SK-N-SH (cell line): ENCODE results near the gene PHACTR3. TPM values are rescaled to one million over a fixed set of nuclear protein-coding genes. Genes with fewer than 3 reads are reported as not detected.

Experiments
- CTCF ChIA-PET: fragments of 300-600, 350-600 bp; formaldehyde crosslinking; extraction: SDS; loops from one replicate; lab custom pipeline; 2021; lab: Yijun Ruan, JAX
- POLR2A ChIA-PET: fragments of 350-600 bp; sonication (Branson Sonifier 250); formaldehyde crosslinking; extraction: SDS; loops from one replicate; lab custom pipeline; 2020; ENCODE audit warnings: antibody characterized with exemption, inconsistent platforms; lab: Yijun Ruan, JAX
- DNase-seq: peaks from one replicate; pipeline ENCODE4 v3.0.0; 2012
- H2AFZ ChIP-seq: fragments of 200-600 bp; sonication (generic); 2 replicates; pipeline ENCODE4 v1.8.1; 2016; ENCODE audit warnings: antibody characterized with exemption, mild to moderate bottlenecking, low read depth
- H3F3A ChIP-seq: fragments of 200-600 bp; sonication (generic); replicated peaks from 2 replicates; pipeline ENCODE3; 2016; ENCODE audit warnings: antibody characterized with exemption, mild to moderate bottlenecking; ENCODE audit not compliant: insufficient read depth
- H3K27ac ChIP-seq, 2 experiments: fragments of 200-500 bp in 1 of 2; fragments of 200-600 bp in 1 of 2; sonication (Bioruptor generic) in 1 of 2; sonication (generic), shearing (Covaris generic) in 1 of 2; 2 replicates each; pipeline versions ENCODE4 v1.5.1 to v1.6.1; 2014 to 2016; ENCODE audit warnings: low read depth in 2 of 2, inconsistent platforms in 1 of 2, low read length in 1 of 2, mild to moderate bottlenecking in 1 of 2, mixed read lengths in 1 of 2
- H3K27me3 ChIP-seq: fragments of 200-600 bp; sonication (generic), shearing (Covaris generic); 2 replicates; pipeline ENCODE4 v1.6.1; 2016; ENCODE audit warnings: mixed run types; ENCODE audit not compliant: insufficient read depth
- H3K36me3 ChIP-seq, 2 experiments: fragments of 200-500 bp in 1 of 2; fragments of 200-600 bp in 1 of 2; sonication (Bioruptor generic) in 1 of 2; sonication (generic) in 1 of 2; replicated peaks in 1 of 2; 2 replicates each; pipeline versions ENCODE3 to v1.5.1; 2014 to 2016; ENCODE audit warnings: low read length in 1 of 2, mild to moderate bottlenecking in 1 of 2; ENCODE audit not compliant: insufficient read depth in 2 of 2, control insufficient read depth in 1 of 2
- H3K4me1 ChIP-seq, 2 experiments: fragments of 200-500 bp in 1 of 2; fragments of 200-600 bp in 1 of 2; sonication (Bioruptor generic) in 1 of 2; sonication (generic), shearing (Covaris generic) in 1 of 2; 2 replicates each; pipeline versions ENCODE4 v1.5.1 to v1.6.1; 2014 to 2016; ENCODE audit warnings: low read depth in 1 of 2, low read length in 1 of 2, mixed run types in 1 of 2; ENCODE audit not compliant: insufficient read depth in 2 of 2, control insufficient read depth in 1 of 2
- H3K4me2 ChIP-seq: fragments of 200-600 bp; sonication (generic), shearing (Covaris generic); 2 replicates; pipeline ENCODE4 v1.6.1; 2017; ENCODE audit warnings: mixed run types
- H3K4me3 ChIP-seq, 2 experiments: fragments of 200-500 bp in 1 of 2; fragments of 200-600 bp in 1 of 2; sonication (Bioruptor generic) in 1 of 2; sonication (generic), shearing (Covaris generic) in 1 of 2; 2 replicates each; pipeline versions ENCODE4 v1.5.1 to v1.8.1; 2014 to 2016; ENCODE audit warnings: low read depth in 2 of 2, inconsistent platforms in 1 of 2, low read length in 1 of 2, mild to moderate bottlenecking in 1 of 2, mixed read lengths in 1 of 2, moderate library complexity in 1 of 2
- H3K79me2 ChIP-seq: fragments of 200-600 bp; sonication (generic); 2 replicates; pipeline ENCODE4 v1.8.1; 2017; ENCODE audit warnings: mild to moderate bottlenecking; ENCODE audit not compliant: insufficient read depth
- H3K9ac ChIP-seq: fragments of 200-600 bp; sonication (generic); 2 replicates; pipeline ENCODE4 v1.6.1; 2017; ENCODE audit warnings: mixed run types
- H3K9me2 ChIP-seq: fragments of 200-600 bp; sonication (generic); 2 replicates; pipeline ENCODE4 v1.6.1; 2017; ENCODE audit warnings: mixed run types
- H3K9me3 ChIP-seq: fragments of 200-600 bp; sonication (generic); 2 replicates; pipeline ENCODE4 v1.6.1; 2017; ENCODE audit warnings: mixed run types, mild to moderate bottlenecking, moderate library complexity
- H4K20me1 ChIP-seq: fragments of 200-600 bp; sonication (generic); 2 replicates; pipeline ENCODE4 v1.6.1; 2017; ENCODE audit warnings: mild to moderate bottlenecking, mixed run types; ENCODE audit not compliant: insufficient read depth
- CHD2 ChIP-seq: fragments of 150-350 bp; IDR thresholded peaks from 2 replicates; pipeline ENCODE4 v1.6.1; 2018; ENCODE audit warnings: low read length; ENCODE audit not compliant: partially characterized antibody
- FOSL2 ChIP-seq: IDR thresholded peaks from 2 replicates; pipeline ENCODE4 v1.4.0; 2012; ENCODE audit warnings: low read depth, mild to moderate bottlenecking, moderate library complexity, borderline replicate concordance
- FOXJ3 ChIP-seq: sonication (generic); formaldehyde crosslinking; IDR thresholded peaks from 2 replicates; pipeline ENCODE4 v1.5.1; 2020; ENCODE audit warnings: mild to moderate bottlenecking, missing genetic modification reagents
- GATA2 ChIP-seq: sonication (generic); formaldehyde crosslinking; IDR thresholded peaks from 2 replicates; pipeline ENCODE4 v1.5.0; 2020; ENCODE audit warnings: mild to moderate bottlenecking, missing genetic modification reagents
- MXI1 ChIP-seq: IDR thresholded peaks from 2 replicates; pipeline ENCODE4 v1.6.1; 2012; ENCODE audit warnings: mild to moderate bottlenecking, low read depth, low read length, improper control_type of control experiment
- NFIC ChIP-seq: IDR thresholded peaks from 2 replicates; pipeline ENCODE4 v1.4.0; 2012; ENCODE audit warnings: borderline replicate concordance
- POLR2AphosphoS5 ChIP-seq: IDR thresholded peaks from 2 replicates; pipeline ENCODE4 v1.6.1; 2012; ENCODE audit warnings: low read depth, low read length
- RCOR1 ChIP-seq: fragments of 150-350 bp; IDR thresholded peaks from 2 replicates; pipeline ENCODE4 v1.6.1; 2017; ENCODE audit warnings: antibody characterized with exemption, low read length
- RFX5 ChIP-seq: IDR thresholded peaks from 2 replicates; pipeline ENCODE4 v1.6.1; 2012; ENCODE audit warnings: mild to moderate bottlenecking, improper control_type of control experiment, low read length
- RXRA ChIP-seq: IDR thresholded peaks from 2 replicates; pipeline ENCODE4 v1.4.0; 2012; ENCODE audit warnings: low read depth, mild to moderate bottlenecking, borderline replicate concordance
- SIN3A ChIP-seq: IDR thresholded peaks from 2 replicates; pipeline ENCODE4 v1.6.1; 2012; ENCODE audit warnings: low read depth, mild to moderate bottlenecking, low read length, moderate library complexity, borderline replicate concordance
- TAF1 ChIP-seq: IDR thresholded peaks from 2 replicates; pipeline ENCODE4 v1.6.1; 2012; ENCODE audit warnings: low read depth, mild to moderate bottlenecking, low read length, moderate library complexity, borderline replicate concordance
- YY1 ChIP-seq: IDR thresholded peaks from 2 replicates; pipeline ENCODE4 v1.4.0; 2012; ENCODE audit warnings: low read depth, mild to moderate bottlenecking
- WGBS: methylation state at CpG from one replicate; pipeline ENCODE4 v1.1.6; 2017; ENCODE audit warnings: low lambda C conversion rate; 5-methylcytosine and 5-hydroxymethylcytosine counted together
- polyA plus RNA-seq, 3 experiments: library from polyadenylated mRNA; depleted of rRNA; stranded (reverse); fragments of >200 nt; gene quantifications; 2 replicates each; pipeline ENCODE4 v1.2.3, GENCODE V29; 2012
- TF ChIP-seq, protein P1 (sequence below): IDR thresholded peaks from 2 replicates; pipeline ENCODE4 v1.4.0; 2012; ENCODE audit warnings: low read depth
- TF ChIP-seq, protein P2 (sequence below): fragments of 150-350 bp; IDR thresholded peaks from 2 replicates; pipeline ENCODE4 v1.6.1; 2016; ENCODE audit warnings: mild to moderate bottlenecking, low read depth, low read length
- TF ChIP-seq, protein P3 (sequence below): IDR thresholded peaks from 2 replicates; pipeline ENCODE4 v1.4.0; 2012; ENCODE audit warnings: low read depth, borderline replicate concordance
- TF ChIP-seq, protein P4 (sequence below): IDR thresholded peaks from 2 replicates; pipeline ENCODE4 v1.6.1; 2012; ENCODE audit warnings: mild to moderate bottlenecking, low read depth, low read length, moderate library complexity
- TF ChIP-seq, protein P5 (sequence below): fragments of 150-350 bp; IDR thresholded peaks from 2 replicates; pipeline ENCODE4 v1.6.1; 2017; ENCODE audit warnings: antibody characterized with exemption, low read length, low read depth, borderline replicate concordance

The PHACTR3 gene
- polyA plus RNA-seq, 1 of the 3 experiments (the other 2 are of a cell fraction): 0.10 TPM

DNA sequence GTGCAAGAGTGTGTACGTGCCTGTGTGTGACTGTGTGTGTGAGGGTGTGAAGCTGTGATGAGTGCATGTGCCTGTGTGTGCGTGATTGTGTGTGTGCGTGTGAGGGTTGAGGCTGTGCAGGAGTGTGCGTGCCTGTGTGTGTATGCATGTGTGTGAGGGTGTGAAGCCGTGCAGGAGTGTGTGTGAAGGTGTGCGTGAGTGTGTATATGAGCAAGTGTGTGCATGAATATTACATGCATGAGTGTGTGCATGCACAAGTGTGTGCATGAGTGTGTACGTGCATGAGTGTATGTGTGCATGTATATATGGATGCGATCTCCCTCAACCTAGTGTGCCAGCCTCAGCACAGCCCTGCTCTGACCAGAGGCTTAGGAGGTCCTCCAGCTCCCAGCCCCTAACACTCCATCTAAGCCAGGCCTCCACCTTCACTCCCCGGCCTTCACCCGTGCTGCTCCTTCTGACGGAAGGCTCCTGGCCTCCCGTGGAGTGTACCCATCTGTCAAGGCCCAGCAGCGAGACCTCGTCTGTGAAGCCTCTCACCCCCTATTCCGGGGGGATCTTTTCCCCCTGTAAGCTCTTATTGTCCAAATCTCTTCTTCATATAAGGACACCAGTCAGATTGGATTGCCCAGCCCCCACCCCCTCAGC lies 19.9 kb upstream of the PHACTR3 start:
- H3K27ac ChIP-seq: no peak overlapping the region
- H3K4me3 ChIP-seq: no peak overlapping the region
- H3K36me3 ChIP-seq: no peaks in the 10 kb centered on the region
- peaks cover 0 to 14% of the 10 kb centered on the region in 2 experiments; a peak in 3 of 4 replicates for H3K4me1 ChIP-seq
- H4K20me1 ChIP-seq: no peaks in the 10 kb centered on the region
- 67% methylated on average over 13 of the region's 15 CpGs for WGBS
- no peaks in the 10 kb centered on the region for H3K9me2 ChIP-seq
- no peaks in the 10 kb centered on the region for H3K79me2 ChIP-seq
- POLR2A ChIA-PET: no interaction called here
- no peaks in the 10 kb centered on the region for H3K9me3 ChIP-seq
- TF ChIP-seq, protein P1, sequence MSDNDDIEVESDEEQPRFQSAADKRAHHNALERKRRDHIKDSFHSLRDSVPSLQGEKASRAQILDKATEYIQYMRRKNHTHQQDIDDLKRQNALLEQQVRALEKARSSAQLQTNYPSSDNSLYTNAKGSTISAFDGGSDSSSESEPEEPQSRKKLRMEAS: no peak
- TF ChIP-seq RXRA (no peak), RCOR1 (no peak), FOSL2 (no peak), TAF1 (no peak), POLR2AphosphoS5 (no peak), NFIC (no peak), GATA2 (CRISPR knock-in tag) (no peak), YY1 (no peak), SIN3A (no peak), MXI1 (no peak)
- TF ChIP-seq, protein P2, sequence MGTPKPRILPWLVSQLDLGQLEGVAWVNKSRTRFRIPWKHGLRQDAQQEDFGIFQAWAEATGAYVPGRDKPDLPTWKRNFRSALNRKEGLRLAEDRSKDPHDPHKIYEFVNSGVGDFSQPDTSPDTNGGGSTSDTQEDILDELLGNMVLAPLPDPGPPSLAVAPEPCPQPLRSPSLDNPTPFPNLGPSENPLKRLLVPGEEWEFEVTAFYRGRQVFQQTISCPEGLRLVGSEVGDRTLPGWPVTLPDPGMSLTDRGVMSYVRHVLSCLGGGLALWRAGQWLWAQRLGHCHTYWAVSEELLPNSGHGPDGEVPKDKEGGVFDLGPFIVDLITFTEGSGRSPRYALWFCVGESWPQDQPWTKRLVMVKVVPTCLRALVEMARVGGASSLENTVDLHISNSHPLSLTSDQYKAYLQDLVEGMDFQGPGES: no peak
- TF ChIP-seq, protein P3, sequence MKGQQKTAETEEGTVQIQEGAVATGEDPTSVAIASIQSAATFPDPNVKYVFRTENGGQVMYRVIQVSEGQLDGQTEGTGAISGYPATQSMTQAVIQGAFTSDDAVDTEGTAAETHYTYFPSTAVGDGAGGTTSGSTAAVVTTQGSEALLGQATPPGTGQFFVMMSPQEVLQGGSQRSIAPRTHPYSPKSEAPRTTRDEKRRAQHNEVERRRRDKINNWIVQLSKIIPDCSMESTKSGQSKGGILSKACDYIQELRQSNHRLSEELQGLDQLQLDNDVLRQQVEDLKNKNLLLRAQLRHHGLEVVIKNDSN: no peak
- H3K9ac ChIP-seq: no peak overlapping the region
- H3F3A ChIP-seq: no peaks in the 10 kb centered on the region
- H2AFZ ChIP-seq: no peak overlapping the region
- H3K4me2 ChIP-seq: no peak overlapping the region
- DNase-seq: no peak
- H3K27me3 ChIP-seq: no peaks in the 10 kb centered on the region
- CTCF ChIA-PET: interaction anchor here (0.7 to 5.9 kb wide), 4 partner anchors 13 to 167 kb away, joined by 3 to 59 read pairs (median 10); no protein-coding TSS in a partner anchor

DNA sequence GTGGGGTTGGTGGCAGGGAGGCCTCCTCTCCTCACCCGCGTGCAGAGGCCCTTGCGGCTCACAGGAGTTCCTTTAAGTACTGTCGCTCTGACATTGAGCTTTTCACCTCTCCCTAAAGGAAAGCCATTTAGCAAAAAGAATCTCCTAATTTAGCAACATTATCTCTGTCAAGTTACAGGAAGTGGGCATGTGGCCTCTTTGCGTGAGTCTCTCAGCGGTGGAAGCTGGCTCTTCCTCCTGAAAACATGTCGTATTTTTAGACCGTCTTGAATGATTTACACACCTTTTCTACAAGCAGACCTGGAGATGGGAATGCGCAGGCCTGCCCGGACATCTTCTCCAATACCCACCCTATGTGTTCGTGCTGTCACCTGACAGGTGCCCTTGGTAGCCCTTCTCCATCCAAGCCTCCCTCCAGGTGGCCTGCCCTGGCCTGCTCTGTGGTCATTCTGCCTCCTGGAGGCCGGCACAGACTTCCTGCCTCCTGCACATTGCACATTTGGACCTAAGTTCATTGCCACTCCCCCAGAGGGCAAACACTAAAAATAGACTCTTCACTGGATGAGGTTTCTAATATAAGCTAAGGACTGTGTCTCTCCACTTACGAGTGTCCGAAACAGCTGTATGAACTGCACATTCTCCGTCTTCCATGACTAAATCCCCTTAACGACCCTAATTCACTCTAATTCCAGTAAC lies 18.5 kb upstream of the PHACTR3 start:
- Histone ChIP-seq H3K27ac (no peak overlapping the region), H3K9me2 (no peaks in the 10 kb centered on the region), H3K4me1 (peaks cover 0 to 4% of the 10 kb centered on the region in 2 experiments; a peak in 2 of 4 replicates), H3K4me2 (no peak overlapping the region), H3K79me2 (no peaks in the 10 kb centered on the region), H3K27me3 (no peaks in the 10 kb centered on the region), H4K20me1 (no peaks in the 10 kb centered on the region), H3F3A (no peaks in the 10 kb centered on the region), H3K9ac (no peak overlapping the region), H3K9me3 (no peaks in the 10 kb centered on the region), H3K36me3 (no peaks in the 10 kb centered on the region), H2AFZ (no peak overlapping the region), H3K4me3 (no peak overlapping the region)
- WGBS: 68% methylated on average over 13 of the region's 16 CpGs
- ChIA-PET POLR2A (no interaction called here), CTCF (interaction anchor here (0.9 to 3.1 kb wide), 4 partner anchors 12 to 165 kb away, joined by 4 to 15 read pairs (median 7); no protein-coding TSS in a partner anchor)
- DNase-seq: no peak
- TF ChIP-seq FOXJ3 (CRISPR knock-in tag) (no peak), RFX5 (no peak), CHD2 (no peak), FOSL2 (no peak)
- TF ChIP-seq, protein P4, sequence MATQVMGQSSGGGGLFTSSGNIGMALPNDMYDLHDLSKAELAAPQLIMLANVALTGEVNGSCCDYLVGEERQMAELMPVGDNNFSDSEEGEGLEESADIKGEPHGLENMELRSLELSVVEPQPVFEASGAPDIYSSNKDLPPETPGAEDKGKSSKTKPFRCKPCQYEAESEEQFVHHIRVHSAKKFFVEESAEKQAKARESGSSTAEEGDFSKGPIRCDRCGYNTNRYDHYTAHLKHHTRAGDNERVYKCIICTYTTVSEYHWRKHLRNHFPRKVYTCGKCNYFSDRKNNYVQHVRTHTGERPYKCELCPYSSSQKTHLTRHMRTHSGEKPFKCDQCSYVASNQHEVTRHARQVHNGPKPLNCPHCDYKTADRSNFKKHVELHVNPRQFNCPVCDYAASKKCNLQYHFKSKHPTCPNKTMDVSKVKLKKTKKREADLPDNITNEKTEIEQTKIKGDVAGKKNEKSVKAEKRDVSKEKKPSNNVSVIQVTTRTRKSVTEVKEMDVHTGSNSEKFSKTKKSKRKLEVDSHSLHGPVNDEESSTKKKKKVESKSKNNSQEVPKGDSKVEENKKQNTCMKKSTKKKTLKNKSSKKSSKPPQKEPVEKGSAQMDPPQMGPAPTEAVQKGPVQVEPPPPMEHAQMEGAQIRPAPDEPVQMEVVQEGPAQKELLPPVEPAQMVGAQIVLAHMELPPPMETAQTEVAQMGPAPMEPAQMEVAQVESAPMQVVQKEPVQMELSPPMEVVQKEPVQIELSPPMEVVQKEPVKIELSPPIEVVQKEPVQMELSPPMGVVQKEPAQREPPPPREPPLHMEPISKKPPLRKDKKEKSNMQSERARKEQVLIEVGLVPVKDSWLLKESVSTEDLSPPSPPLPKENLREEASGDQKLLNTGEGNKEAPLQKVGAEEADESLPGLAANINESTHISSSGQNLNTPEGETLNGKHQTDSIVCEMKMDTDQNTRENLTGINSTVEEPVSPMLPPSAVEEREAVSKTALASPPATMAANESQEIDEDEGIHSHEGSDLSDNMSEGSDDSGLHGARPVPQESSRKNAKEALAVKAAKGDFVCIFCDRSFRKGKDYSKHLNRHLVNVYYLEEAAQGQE: no peak
- TF ChIP-seq, protein P5, sequence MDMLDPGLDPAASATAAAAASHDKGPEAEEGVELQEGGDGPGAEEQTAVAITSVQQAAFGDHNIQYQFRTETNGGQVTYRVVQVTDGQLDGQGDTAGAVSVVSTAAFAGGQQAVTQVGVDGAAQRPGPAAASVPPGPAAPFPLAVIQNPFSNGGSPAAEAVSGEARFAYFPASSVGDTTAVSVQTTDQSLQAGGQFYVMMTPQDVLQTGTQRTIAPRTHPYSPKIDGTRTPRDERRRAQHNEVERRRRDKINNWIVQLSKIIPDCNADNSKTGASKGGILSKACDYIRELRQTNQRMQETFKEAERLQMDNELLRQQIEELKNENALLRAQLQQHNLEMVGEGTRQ: no peak
